ENCODE data around the gene BAAT.

- TF ChIP-seq CTCF (IDR thresholded peaks at IDR 0.05) = no peak
- no peak for TF ChIP-seq POLR2A (IDR thresholded peaks at IDR 0.05)
Measured at GRCh38 chr9:101403516-101404285, 18.9 kb upstream of the BAAT start.
